Neural progenitor cell (in vitro differentiated cells): Measurements from ENCODE around the gene ARHGEF19. TPM values are rescaled to one million over a fixed set of nuclear protein-coding genes. Genes with fewer than 3 reads are reported as not detected.

ENCODE experiments used
- DNase-seq: peaks from one replicate; pipeline ENCODE4 v3.0.0-alpha.2; 2016; ENCODE audit warnings: low spot score
- H2AFZ ChIP-seq: fragments of 200-600 bp; sonication (generic); replicated peaks from 2 replicates; pipeline ENCODE4 v1.6.1; 2016; ENCODE audit warnings: antibody characterized with exemption
- H3F3A ChIP-seq: fragments of 200-600 bp; sonication (generic); 2 replicates; pipeline ENCODE4 v1.6.1; 2016; ENCODE audit warnings: antibody characterized with exemption, low read depth
- H3K27ac ChIP-seq: fragments of 200-600 bp; sonication (generic); 2 replicates; pipeline ENCODE4 v1.5.1; 2016; ENCODE audit warnings: mild to moderate bottlenecking
- H3K27me3 ChIP-seq: fragments of 200-600 bp; sonication (generic); 2 replicates; pipeline ENCODE4 v1.6.1; 2016; ENCODE audit warnings: mild to moderate bottlenecking, moderate library complexity
- H3K36me3 ChIP-seq: fragments of 200-600 bp; sonication (generic); 2 replicates; pipeline ENCODE4 v1.5.1; 2016
- H3K4me1 ChIP-seq: fragments of 200-600 bp; sonication (generic); 2 replicates; pipeline ENCODE4 v1.6.1; 2016; ENCODE audit warnings: mixed run types
- H3K4me2 ChIP-seq: fragments of 200-600 bp; sonication (generic); 2 replicates; pipeline ENCODE4 v1.6.1; 2016
- H3K4me3 ChIP-seq: fragments of 200-600 bp; sonication (generic); 2 replicates; pipeline ENCODE4 v1.5.1; 2016
- H3K79me2 ChIP-seq: fragments of 200-600 bp; sonication (generic); 2 replicates; pipeline ENCODE4 v1.6.1; 2016; ENCODE audit warnings: low read depth
- H3K9ac ChIP-seq: fragments of 200-600 bp; sonication (generic); 2 replicates; pipeline ENCODE4 v1.6.1; 2016
- H3K9me3 ChIP-seq: fragments of 200-600 bp; sonication (generic); 2 replicates; pipeline ENCODE4 v1.5.1; 2016; ENCODE audit warnings: low read depth
- H4K20me1 ChIP-seq: fragments of 200-600 bp; sonication (generic); 2 replicates; pipeline ENCODE4 v1.6.1; 2016; ENCODE audit warnings: low read depth
- H3K27ac Mint-ChIP-seq: 3 replicates; pipeline ENCODE4 v1.8.0; 2021; ENCODE audit warnings: mixed read lengths
- H3K27me3 Mint-ChIP-seq: 2 replicates; pipeline ENCODE4 v1.8.0; 2022; ENCODE audit warnings: low read depth, mild to moderate bottlenecking, inconsistent platforms, moderate library complexity, mixed read lengths; ENCODE audit not compliant: insufficient read depth
- H3K36me3 Mint-ChIP-seq: 3 replicates; pipeline ENCODE4 v1.8.0; 2021; ENCODE audit warnings: mixed read lengths
- H3K4me1 Mint-ChIP-seq: 3 replicates; pipeline ENCODE4 v1.8.0; 2021; ENCODE audit warnings: mixed read lengths
- H3K4me3 Mint-ChIP-seq: 3 replicates; pipeline ENCODE4 v1.8.0; 2021; ENCODE audit warnings: mild to moderate bottlenecking, moderate library complexity, mixed read lengths
- H3K9me3 Mint-ChIP-seq: 3 replicates; pipeline ENCODE4 v1.8.0; 2020; ENCODE audit warnings: mixed read lengths
- CTCF ChIP-seq: fragments of 200-600 bp; sonication (generic); IDR thresholded peaks from 2 replicates; pipeline ENCODE4 v1.5.1; 2017; ENCODE audit warnings: antibody characterized with exemption, mild to moderate bottlenecking
- EZH2 ChIP-seq: fragments of 200-600 bp; sonication (generic); IDR thresholded peaks from 2 replicates; pipeline ENCODE4 v1.6.1; 2017; ENCODE audit warnings: antibody characterized with exemption, mild to moderate bottlenecking, moderate library complexity
- EZH2phosphoT487 ChIP-seq: fragments of 200-600 bp; sonication (generic); IDR thresholded peaks from 2 replicates; pipeline ENCODE4 v1.6.1; 2017; ENCODE audit warnings: antibody characterized with exemption
- total RNA-seq: library from RNA; depleted of rRNA; stranded (reverse); fragments of >200 nt; gene quantifications from 2 replicates; pipeline ENCODE4 v1.2.3, GENCODE V29; 2015; ENCODE audit warnings: low replicate concordance

The ARHGEF19 gene
- total RNA-seq, 1 donor from 2014 or later: 10.9 TPM

- Histone ChIP-seq H3K27me3 (peaks cover 68% of the 10 kb centered on the region), H3F3A (peaks cover 15% of the 10 kb centered on the region), H3K9ac (no peak overlapping the region), H3K4me3 (no peak overlapping the region), H3K36me3 (no peaks in the 10 kb centered on the region), H3K4me1 (peaks cover 5% of the 10 kb centered on the region), H3K79me2 (no peaks in the 10 kb centered on the region), H2AFZ (no peak overlapping the region), H4K20me1 (no peaks in the 10 kb centered on the region), H3K4me2 (no peak overlapping the region), H3K27ac (no peak overlapping the region), H3K9me3 (no peaks in the 10 kb centered on the region)
- H3K4me1 Mint-ChIP-seq: peaks cover 17% of the 10 kb centered on the region
- H3K4me3 Mint-ChIP-seq: peak overlapping the region; percentile 63
- H3K36me3 Mint-ChIP-seq: no peaks in the 10 kb centered on the region
- no peak overlapping the region for H3K27ac Mint-ChIP-seq
- no peak for TF ChIP-seq EZH2phosphoT487
- TF ChIP-seq EZH2: no peak
- H3K9me3 Mint-ChIP-seq: no peaks in the 10 kb centered on the region
- no peak for DNase-seq
- H3K27me3 Mint-ChIP-seq: peaks cover 20% of the 10 kb centered on the region
Observed at GRCh38 chr1:16218674-16219071, 6.2 kb upstream of the ARHGEF19 start.

GRCh38 chr1:16218014-16218673, 5.7 kb upstream of the ARHGEF19 start:
- Mint-ChIP-seq H3K27me3 (peaks cover 23% of the 10 kb centered on the region), H3K36me3 (no peaks in the 10 kb centered on the region)
- H3K4me2 ChIP-seq: peak overlapping the region; percentile 69

GRCh38 chr1:16217061-16217785, 4.8 kb upstream of the ARHGEF19 start:
- H3K4me1 Mint-ChIP-seq: peaks cover 25% of the 10 kb centered on the region
- Histone ChIP-seq H3K27me3 (peaks cover 53% of the 10 kb centered on the region), H2AFZ (no peak overlapping the region), H3K27ac (no peak overlapping the region), H4K20me1 (no peaks in the 10 kb centered on the region), H3K36me3 (no peaks in the 10 kb centered on the region), H3K4me1 (peaks cover 12% of the 10 kb centered on the region), H3K79me2 (no peaks in the 10 kb centered on the region), H3F3A (peaks cover 15% of the 10 kb centered on the region), H3K9me3 (no peaks in the 10 kb centered on the region), H3K9ac (no peak overlapping the region), H3K4me2 (peak overlapping the region; percentile 90), H3K4me3 (peak overlapping the region; percentile 48)
- H3K27ac Mint-ChIP-seq: no peak overlapping the region
- TF ChIP-seq EZH2phosphoT487: no peak
- TF ChIP-seq EZH2: no peak
- no peak for TF ChIP-seq CTCF
- peaks cover 25% of the 10 kb centered on the region for H3K27me3 Mint-ChIP-seq
- DNase-seq: peak; percentile 99
- no peaks in the 10 kb centered on the region for H3K36me3 Mint-ChIP-seq
- peak overlapping the region; percentile 87 for H3K4me3 Mint-ChIP-seq
- no peaks in the 10 kb centered on the region for H3K9me3 Mint-ChIP-seq

More at GRCh38 chr1:16218014-16218673, 5.7 kb upstream of the ARHGEF19 start:
- Histone ChIP-seq H3K27me3 (peaks cover 63% of the 10 kb centered on the region), H3K9me3 (no peaks in the 10 kb centered on the region), H4K20me1 (no peaks in the 10 kb centered on the region), H3K27ac (no peak overlapping the region), H2AFZ (no peak overlapping the region), H3K4me1 (peaks cover 5% of the 10 kb centered on the region), H3K9ac (no peak overlapping the region), H3K36me3 (no peaks in the 10 kb centered on the region), H3K4me3 (peak overlapping the region; percentile 48), H3F3A (peaks cover 15% of the 10 kb centered on the region), H3K79me2 (no peaks in the 10 kb centered on the region)
- H3K9me3 Mint-ChIP-seq: no peaks in the 10 kb centered on the region
- TF ChIP-seq CTCF: no peak
- TF ChIP-seq EZH2phosphoT487: no peak
- TF ChIP-seq EZH2: no peak
- no peak for DNase-seq
- peak overlapping the region; percentile 87 for H3K4me3 Mint-ChIP-seq
- H3K4me1 Mint-ChIP-seq: peaks cover 20% of the 10 kb centered on the region
- H3K27ac Mint-ChIP-seq: no peak overlapping the region
